SU-DHL-6 (cell line): ENCODE measurements around the gene LGR6.

Source experiments
- CTCF ChIP-seq: fragments of 200-600 bp; sonication (generic); IDR thresholded peaks from one replicate; pipeline ENCODE4 v1.5.1; 2017; ENCODE audit warnings: antibody characterized with exemption, mild to moderate bottlenecking, low read length, moderate library complexity; ENCODE audit not compliant: insufficient read depth, poor library complexity, severe bottlenecking
- EZH2phosphoT487 ChIP-seq: fragments of 200-600 bp; sonication (generic), shearing (Covaris generic); conservative IDR thresholded peaks from 2 replicates; pipeline ENCODE4 v1.6.1; 2018; ENCODE audit warnings: mild to moderate bottlenecking, antibody characterized with exemption, low read length, moderate library complexity, mixed read lengths

DNA sequence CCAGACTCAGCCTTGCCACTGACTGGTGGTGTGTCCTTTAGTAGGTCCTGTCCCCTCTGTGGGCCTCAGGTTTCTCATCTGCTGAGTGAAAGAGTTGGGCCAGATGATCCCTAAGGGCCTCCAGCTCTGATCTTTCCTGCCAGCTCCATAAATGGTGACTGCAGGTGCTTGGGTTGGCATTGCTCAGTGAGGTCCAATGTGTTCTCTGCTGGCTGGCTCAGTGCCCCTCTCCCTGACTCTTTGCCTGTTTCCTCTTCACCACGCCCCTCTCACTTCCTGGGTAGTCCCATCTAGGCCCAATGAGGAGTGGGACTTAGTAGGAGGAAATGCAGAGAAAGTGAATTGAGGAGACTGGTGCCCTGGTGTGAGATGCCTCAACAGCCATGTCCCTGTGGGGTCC lies 111.6 kb downstream of the LGR6 start:
- TF ChIP-seq CTCF (no peak), EZH2phosphoT487 (no peak)
